SK-N-SH (cell line): ENCODE data around the gene CFI. TPM values are rescaled to one million over a fixed set of nuclear protein-coding genes. Genes with fewer than 3 reads are reported as not detected.

Experiments used
- CTCF ChIA-PET: fragments of 300-600, 350-600 bp; formaldehyde crosslinking; extraction: SDS; loops from one replicate; lab custom pipeline; 2021; lab: Yijun Ruan, JAX
- POLR2A ChIA-PET: fragments of 350-600 bp; sonication (Branson Sonifier 250); formaldehyde crosslinking; extraction: SDS; loops from one replicate; lab custom pipeline; 2020; ENCODE audit warnings: antibody characterized with exemption, inconsistent platforms; lab: Yijun Ruan, JAX
- DNase-seq: peaks from one replicate; pipeline ENCODE4 v3.0.0; 2012
- H2AFZ ChIP-seq: fragments of 200-600 bp; sonication (generic); 2 replicates; pipeline ENCODE4 v1.8.1; 2016; ENCODE audit warnings: antibody characterized with exemption, mild to moderate bottlenecking, low read depth
- H3F3A ChIP-seq: fragments of 200-600 bp; sonication (generic); replicated peaks from 2 replicates; pipeline ENCODE3; 2016; ENCODE audit warnings: antibody characterized with exemption, mild to moderate bottlenecking; ENCODE audit not compliant: insufficient read depth
- H3K27ac ChIP-seq, 2 experiments: fragments of 200-500 bp in 1 of 2; fragments of 200-600 bp in 1 of 2; sonication (Bioruptor generic) in 1 of 2; sonication (generic), shearing (Covaris generic) in 1 of 2; 2 replicates each; pipeline versions ENCODE4 v1.5.1 to v1.6.1; 2014 to 2016; ENCODE audit warnings: low read depth in 2 of 2, inconsistent platforms in 1 of 2, low read length in 1 of 2, mild to moderate bottlenecking in 1 of 2, mixed read lengths in 1 of 2
- H3K27me3 ChIP-seq: fragments of 200-600 bp; sonication (generic), shearing (Covaris generic); 2 replicates; pipeline ENCODE4 v1.6.1; 2016; ENCODE audit warnings: mixed run types; ENCODE audit not compliant: insufficient read depth
- H3K36me3 ChIP-seq, 2 experiments: fragments of 200-500 bp in 1 of 2; fragments of 200-600 bp in 1 of 2; sonication (Bioruptor generic) in 1 of 2; sonication (generic) in 1 of 2; replicated peaks in 1 of 2; 2 replicates each; pipeline versions ENCODE3 to v1.5.1; 2014 to 2016; ENCODE audit warnings: low read length in 1 of 2, mild to moderate bottlenecking in 1 of 2; ENCODE audit not compliant: insufficient read depth in 2 of 2, control insufficient read depth in 1 of 2
- H3K4me1 ChIP-seq, 2 experiments: fragments of 200-500 bp in 1 of 2; fragments of 200-600 bp in 1 of 2; sonication (Bioruptor generic) in 1 of 2; sonication (generic), shearing (Covaris generic) in 1 of 2; 2 replicates each; pipeline versions ENCODE4 v1.5.1 to v1.6.1; 2014 to 2016; ENCODE audit warnings: low read depth in 1 of 2, low read length in 1 of 2, mixed run types in 1 of 2; ENCODE audit not compliant: insufficient read depth in 2 of 2, control insufficient read depth in 1 of 2
- H3K4me2 ChIP-seq: fragments of 200-600 bp; sonication (generic), shearing (Covaris generic); 2 replicates; pipeline ENCODE4 v1.6.1; 2017; ENCODE audit warnings: mixed run types
- H3K4me3 ChIP-seq, 2 experiments: fragments of 200-500 bp in 1 of 2; fragments of 200-600 bp in 1 of 2; sonication (Bioruptor generic) in 1 of 2; sonication (generic), shearing (Covaris generic) in 1 of 2; 2 replicates each; pipeline versions ENCODE4 v1.5.1 to v1.8.1; 2014 to 2016; ENCODE audit warnings: low read depth in 2 of 2, inconsistent platforms in 1 of 2, low read length in 1 of 2, mild to moderate bottlenecking in 1 of 2, mixed read lengths in 1 of 2, moderate library complexity in 1 of 2
- H3K79me2 ChIP-seq: fragments of 200-600 bp; sonication (generic); 2 replicates; pipeline ENCODE4 v1.8.1; 2017; ENCODE audit warnings: mild to moderate bottlenecking; ENCODE audit not compliant: insufficient read depth
- H3K9ac ChIP-seq: fragments of 200-600 bp; sonication (generic); 2 replicates; pipeline ENCODE4 v1.6.1; 2017; ENCODE audit warnings: mixed run types
- H3K9me2 ChIP-seq: fragments of 200-600 bp; sonication (generic); 2 replicates; pipeline ENCODE4 v1.6.1; 2017; ENCODE audit warnings: mixed run types
- H3K9me3 ChIP-seq: fragments of 200-600 bp; sonication (generic); 2 replicates; pipeline ENCODE4 v1.6.1; 2017; ENCODE audit warnings: mixed run types, mild to moderate bottlenecking, moderate library complexity
- H4K20me1 ChIP-seq: fragments of 200-600 bp; sonication (generic); 2 replicates; pipeline ENCODE4 v1.6.1; 2017; ENCODE audit warnings: mild to moderate bottlenecking, mixed run types; ENCODE audit not compliant: insufficient read depth
- CTCF ChIP-seq: fragments of 200-600 bp; sonication (generic); IDR thresholded peaks from 2 replicates; pipeline ENCODE4 v1.6.1; 2017; ENCODE audit warnings: antibody characterized with exemption, mild to moderate bottlenecking, moderate library complexity
- ELF1 ChIP-seq: IDR thresholded peaks from 2 replicates; pipeline ENCODE4 v1.4.0; 2012
- MAX ChIP-seq: IDR thresholded peaks from 2 replicates; pipeline ENCODE4 v1.4.0; 2012; ENCODE audit warnings: low read depth
- MXI1 ChIP-seq: IDR thresholded peaks from 2 replicates; pipeline ENCODE4 v1.6.1; 2012; ENCODE audit warnings: mild to moderate bottlenecking, low read depth, low read length, improper control_type of control experiment
- NFIC ChIP-seq: IDR thresholded peaks from 2 replicates; pipeline ENCODE4 v1.4.0; 2012; ENCODE audit warnings: borderline replicate concordance
- NRF1 ChIP-seq: IDR thresholded peaks from 2 replicates; pipeline ENCODE4 v1.6.1; 2012; ENCODE audit warnings: low read depth, mild to moderate bottlenecking, low read length
- POLR2AphosphoS5 ChIP-seq: IDR thresholded peaks from 2 replicates; pipeline ENCODE4 v1.6.1; 2012; ENCODE audit warnings: low read depth, low read length
- RAD21 ChIP-seq: IDR thresholded peaks from 2 replicates; pipeline ENCODE4 v1.6.1; 2012; ENCODE audit warnings: mild to moderate bottlenecking, low read length
- SIN3A ChIP-seq: IDR thresholded peaks from 2 replicates; pipeline ENCODE4 v1.6.1; 2012; ENCODE audit warnings: low read depth, mild to moderate bottlenecking, low read length, moderate library complexity, borderline replicate concordance
- SMC3 ChIP-seq: IDR thresholded peaks from 2 replicates; pipeline ENCODE4 v1.6.1; 2012; ENCODE audit warnings: low read depth, low read length, improper control_type of control experiment
- TAF1 ChIP-seq: IDR thresholded peaks from 2 replicates; pipeline ENCODE4 v1.6.1; 2012; ENCODE audit warnings: low read depth, mild to moderate bottlenecking, low read length, moderate library complexity, borderline replicate concordance
- ZBTB33 ChIP-seq: IDR thresholded peaks from 2 replicates; pipeline ENCODE4 v1.4.0; 2012; ENCODE audit warnings: low read depth, borderline replicate concordance
- whole genome bisulfite sequencing: methylation state at CpG from one replicate; pipeline ENCODE4 v1.1.6; 2017; ENCODE audit warnings: low lambda C conversion rate; 5-methylcytosine and 5-hydroxymethylcytosine counted together
- polyA plus RNA-seq, 3 experiments: library from polyadenylated mRNA; depleted of rRNA; stranded (reverse); fragments of >200 nt; gene quantifications; 2 replicates each; pipeline ENCODE4 v1.2.3, GENCODE V29; 2012

CFI gene
- polyA plus RNA-seq, 1 of the 3 experiments (the other 2 are of a cell fraction), result 19.6 TPM

GRCh38 chr4:109702950-109703663 lies 98.7 kb downstream of the CFI start, which contains the start of gene CASP6:
Gene CASP6, minus strand, starts transcription at chr4:109703445. Its CDS starts 50 bp downstream, at chr4:109703395.
- Histone ChIP-seq H3F3A (peaks cover 20% of the 10 kb centered on the region), H4K20me1 (no peaks in the 10 kb centered on the region), H3K4me1 (peaks cover 8 to 13% of the 10 kb centered on the region in 2 experiments; a peak in 3 of 4 replicates), H3K27me3 (no peaks in the 10 kb centered on the region), H2AFZ (peak within 1 kb of the TSS; percentile 97), H3K4me2 (peak within 1 kb of the TSS; percentile 92), H3K27ac (peak within 1 kb of the TSS; percentile 64 to 67), H3K36me3 (peaks cover under 1 to 9% of the 10 kb centered on the region in 2 experiments), H3K79me2 (peaks cover 33% of the 10 kb centered on the region; the same call in 1 of the 2 replicates), H3K9me3 (no peaks in the 10 kb centered on the region), H3K9me2 (no peaks in the 10 kb centered on the region), H3K4me3 (peak within 1 kb of the TSS; percentile 74 to 98), H3K9ac (peak within 1 kb of the TSS; percentile 91)
- DNase-seq, result peak; percentile 87
- ChIA-PET CTCF (interaction anchor here (0.6 to 1.6 kb wide), 17 partner anchors 10 to 917 kb away, joined by 3 to 6 read pairs (median 3); partner anchors contain the start of genes CFI and SEC24B), POLR2A (interaction anchor here (1.7 kb wide), 1 partner anchor 112 kb away, joined by 3 read pairs; no protein-coding TSS in a partner anchor)
- TF ChIP-seq RAD21 (peak; percentile 42), TAF1 (no peak), POLR2AphosphoS5 (peak; percentile 51; the same call in 1 of the 2 replicates), NFIC (0 out of 2 replicates have a peak, but pooled peaks have one; percentile 8), CTCF (peak; percentile 72), ZBTB33 (no peak), SIN3A (0 out of 2 replicates have a peak, but pooled peaks have one; percentile 22), MAX (peak; percentile 32; the same call in 1 of the 2 replicates), ELF1 (no peak), NRF1 (no peak), MXI1 (peak; percentile 51), SMC3 (peak; percentile 52)
- 1% methylated on average over 22 of the region's 72 CpGs for WGBS
